Activated naive CD8-positive, alpha-beta T cell treated with anti-CD3 and anti-CD28 coated beads, Interleukin-2, amount 50 U/mL, for 24 hours (primary cell): ENCODE results near the gene OPN1SW.

Experiments used
- ATAC-seq: fragments of 150-1000 bp; cut with Tn5 transposase; one replicate; pipeline ENCODE4 v1.10.0; 2021
- DNase-seq: peaks from one replicate; pipeline ENCODE4 v3.0.0; 2021
- H3K27ac Mint-ChIP-seq: one replicate; pipeline ENCODE4 v1.8.0; 2021; ENCODE audit warnings: mild to moderate bottlenecking, mixed read lengths
- H3K27me3 Mint-ChIP-seq: one replicate; pipeline ENCODE4 v1.8.0; 2021; ENCODE audit warnings: mixed read lengths
- H3K36me3 Mint-ChIP-seq: one replicate; pipeline ENCODE4 v1.8.0; 2021; ENCODE audit warnings: low read depth, mixed read lengths
- H3K4me1 Mint-ChIP-seq: one replicate; pipeline ENCODE4 v1.8.0; 2021; ENCODE audit warnings: mixed read lengths
- H3K4me3 Mint-ChIP-seq: one replicate; pipeline ENCODE4 v1.8.0; 2021; ENCODE audit warnings: mild to moderate bottlenecking, moderate library complexity, mixed read lengths
- H3K9me3 Mint-ChIP-seq: one replicate; pipeline ENCODE4 v1.8.0; 2021; ENCODE audit warnings: mixed read lengths

Gene OPN1SW

DNA sequence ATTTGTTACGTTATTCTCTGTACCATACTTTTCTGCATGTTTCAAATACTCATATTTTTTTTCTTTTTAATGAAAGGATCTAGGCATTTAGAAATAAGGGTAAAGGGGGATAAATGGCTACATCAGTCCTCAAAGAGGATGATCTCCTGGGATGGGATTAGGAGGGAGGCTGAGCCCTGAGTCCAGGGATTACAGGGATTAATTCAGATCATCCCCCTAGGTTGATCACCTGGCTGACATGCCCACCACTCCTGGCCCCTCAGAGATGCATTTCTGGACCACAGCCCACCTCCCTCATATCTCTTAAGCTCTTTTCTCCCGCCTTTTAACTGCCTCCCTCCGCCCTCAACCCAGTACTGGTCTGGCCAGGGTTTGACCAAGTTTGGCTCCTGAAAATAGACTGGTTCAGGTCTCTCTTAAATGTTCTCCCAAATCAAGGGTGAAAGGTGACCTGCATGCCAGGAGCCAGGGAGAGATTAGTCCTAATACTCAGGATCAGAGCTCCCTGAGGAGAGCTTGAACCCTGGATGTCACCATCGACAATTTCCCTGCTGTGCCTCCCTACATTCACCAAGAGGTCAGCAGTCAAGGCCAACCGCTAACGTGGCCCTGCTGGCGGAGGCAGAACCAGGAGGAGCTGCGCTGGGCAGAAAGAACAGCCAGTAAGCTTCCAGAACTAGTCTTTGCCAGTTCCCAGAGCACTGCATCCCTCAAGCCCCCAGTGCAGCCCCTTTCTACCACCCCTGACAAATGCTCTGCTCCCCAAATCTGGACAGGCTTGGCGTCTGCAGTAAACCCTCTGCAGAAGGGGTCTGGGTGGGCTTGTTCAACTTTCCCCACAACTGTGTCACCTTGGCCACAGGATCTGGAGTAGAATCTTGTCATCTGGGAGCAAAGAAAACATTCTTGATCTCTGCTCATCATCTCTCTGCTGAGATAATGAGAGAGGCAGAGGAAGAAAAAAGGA, 13.1 kb upstream of the OPN1SW start:
- Mint-ChIP-seq H3K4me3 (no peak overlapping the region), H3K27me3 (peaks cover 10% of the 10 kb centered on the region), H3K9me3 (no peaks in the 10 kb centered on the region), H3K36me3 (no peaks in the 10 kb centered on the region), H3K4me1 (peaks cover 6% of the 10 kb centered on the region), H3K27ac (no peak overlapping the region)
- DNase-seq (no peak), ATAC-seq (no peak)

DNA sequence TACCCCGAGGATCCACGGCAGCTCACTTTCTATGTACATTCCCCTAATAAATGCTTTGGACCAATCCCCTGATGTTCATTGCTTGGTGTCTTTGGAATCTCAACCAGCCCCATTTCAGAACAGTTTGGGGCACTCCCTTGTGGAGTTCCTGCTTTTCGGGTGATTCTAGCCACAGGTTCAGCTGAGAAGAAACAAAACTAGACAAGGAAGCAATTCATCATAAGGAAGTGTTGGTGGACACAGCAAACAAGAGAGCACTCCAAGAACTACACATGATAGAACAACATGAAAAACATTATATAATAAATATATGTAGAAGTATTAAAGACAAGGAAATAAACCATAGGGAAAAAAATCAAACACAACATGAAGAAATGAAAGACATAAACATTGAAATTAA, 10.1 kb upstream of the OPN1SW start:
- no peak for ATAC-seq
- Mint-ChIP-seq H3K4me1 (peaks cover 6% of the 10 kb centered on the region), H3K36me3 (no peaks in the 10 kb centered on the region), H3K9me3 (no peaks in the 10 kb centered on the region), H3K4me3 (no peak overlapping the region), H3K27ac (no peak overlapping the region), H3K27me3 (peaks cover 10% of the 10 kb centered on the region)
- no peak for DNase-seq

DNA sequence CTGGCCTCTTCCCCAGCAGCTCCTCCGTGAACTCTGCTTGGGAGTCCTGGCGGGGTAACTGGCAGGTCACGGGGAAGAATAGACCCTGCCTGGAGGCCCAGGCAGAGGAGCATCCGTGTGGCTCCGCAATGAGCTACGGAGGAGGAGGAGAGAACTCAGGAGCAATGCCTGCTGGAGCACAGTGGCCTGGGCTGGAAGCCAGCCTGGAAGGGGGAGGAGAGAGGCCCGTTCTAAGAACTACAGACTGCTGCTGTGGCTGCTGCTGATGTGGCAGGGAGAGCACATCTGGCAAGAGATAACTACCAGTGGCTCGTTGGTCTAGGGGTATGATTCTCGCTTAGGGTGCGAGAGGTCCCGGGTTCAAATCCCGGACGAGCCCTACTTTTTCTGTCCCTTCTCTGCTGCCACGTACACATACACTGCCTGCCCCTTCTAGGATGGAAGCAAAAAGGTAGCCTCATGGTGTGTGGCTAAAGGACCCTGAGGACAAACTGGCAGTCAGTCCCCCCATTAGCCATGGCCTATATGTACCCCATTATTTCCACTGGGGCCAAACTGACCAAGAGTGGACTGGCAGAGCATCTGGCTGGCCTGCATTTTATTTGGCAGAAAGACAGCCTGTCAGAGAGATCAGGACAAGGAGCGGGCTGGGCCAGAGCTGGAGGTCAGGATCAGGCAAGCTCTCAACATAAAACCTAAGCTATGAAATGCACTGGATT, 7.7 kb upstream of the OPN1SW start:
- H3K9me3 Mint-ChIP-seq, result no peaks in the 10 kb centered on the region
- H3K4me3 Mint-ChIP-seq, result no peak overlapping the region
- DNase-seq (peak; percentile 25), ATAC-seq (peak; percentile 75)
- peaks cover 2% of the 10 kb centered on the region for H3K27me3 Mint-ChIP-seq
- no peaks in the 10 kb centered on the region for H3K4me1 Mint-ChIP-seq
- peak overlapping the region; percentile 53 for H3K27ac Mint-ChIP-seq
- peaks cover under 1% of the 10 kb centered on the region for H3K36me3 Mint-ChIP-seq

DNA sequence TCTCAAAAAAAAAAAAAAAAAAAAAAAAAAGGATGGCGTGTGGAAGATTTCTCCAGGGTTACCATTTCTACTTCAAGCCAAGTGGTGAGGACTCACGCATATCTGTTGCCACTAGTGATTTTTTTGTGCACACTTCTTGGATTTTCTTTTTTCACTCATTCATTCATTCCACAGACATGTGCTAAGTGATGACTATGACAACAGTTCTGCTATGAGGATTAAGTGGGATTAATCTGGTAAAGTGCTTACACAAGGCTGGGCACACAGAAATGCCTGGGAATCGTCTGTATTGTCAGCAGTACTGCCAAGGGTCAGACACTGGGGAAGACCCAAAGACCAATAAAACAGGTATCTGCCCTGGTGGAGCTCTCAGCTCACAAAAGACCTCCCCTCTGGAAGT, 6.3 kb upstream of the OPN1SW start:
- H3K27me3 Mint-ChIP-seq, result no peaks in the 10 kb centered on the region
- peaks cover 7% of the 10 kb centered on the region for H3K36me3 Mint-ChIP-seq
- ATAC-seq (no peak), DNase-seq (no peak)
- no peak overlapping the region for H3K4me3 Mint-ChIP-seq
- H3K9me3 Mint-ChIP-seq, result peaks cover 13% of the 10 kb centered on the region
- H3K4me1 Mint-ChIP-seq, result peaks cover 14% of the 10 kb centered on the region
- no peak overlapping the region for H3K27ac Mint-ChIP-seq

DNA sequence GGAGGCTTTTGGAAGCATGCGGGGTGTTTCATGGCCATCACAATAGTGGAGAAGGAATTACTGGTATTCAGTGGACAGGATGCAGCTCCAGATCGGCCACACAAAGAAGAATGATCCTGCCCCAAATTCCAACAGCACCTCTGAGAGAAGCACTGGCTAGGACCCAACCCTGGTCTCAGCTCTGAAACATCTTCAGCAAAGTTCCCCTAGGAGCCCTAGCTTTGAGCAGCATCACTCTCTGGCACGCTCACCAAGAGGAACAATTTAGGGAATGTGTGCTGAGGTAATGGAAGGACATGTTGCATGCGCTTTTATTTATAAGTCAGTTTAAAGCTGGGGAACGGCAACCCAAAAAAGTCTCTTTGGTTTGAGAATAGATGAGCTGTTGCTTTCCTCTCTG, 5.5 kb upstream of the OPN1SW start:
- Mint-ChIP-seq H3K27ac (no peak overlapping the region), H3K9me3 (peaks cover 16% of the 10 kb centered on the region), H3K4me3 (no peak overlapping the region), H3K4me1 (peaks cover 20% of the 10 kb centered on the region), H3K36me3 (peaks cover 9% of the 10 kb centered on the region), H3K27me3 (no peaks in the 10 kb centered on the region)
- no peak for DNase-seq
- ATAC-seq, result no peak

DNA sequence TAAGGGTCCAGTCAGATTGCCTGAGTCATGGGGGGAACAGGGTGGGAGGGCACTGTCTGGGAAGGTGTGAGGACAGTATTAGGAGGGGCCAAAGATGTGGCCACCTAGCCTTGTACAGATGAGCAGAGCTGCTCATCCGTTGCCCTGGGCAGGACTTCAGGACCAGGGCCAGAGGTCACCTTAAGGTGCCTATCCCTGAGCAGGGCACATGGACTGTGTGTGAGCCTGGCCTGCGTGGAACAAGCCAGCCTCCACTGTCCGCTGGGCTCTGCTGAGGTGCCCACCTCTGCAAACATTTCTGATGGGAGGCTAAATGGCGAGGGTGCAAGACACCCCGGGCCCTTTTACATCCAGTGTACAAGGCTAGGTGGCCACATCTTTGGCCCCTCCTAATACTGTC, 3.4 kb upstream of the OPN1SW start:
- Mint-ChIP-seq H3K27me3 (no peaks in the 10 kb centered on the region), H3K4me3 (no peak overlapping the region), H3K4me1 (peaks cover 20% of the 10 kb centered on the region), H3K9me3 (peaks cover 16% of the 10 kb centered on the region), H3K36me3 (peaks cover 19% of the 10 kb centered on the region), H3K27ac (no peak overlapping the region)
- no peak for DNase-seq
- ATAC-seq, result no peak

DNA sequence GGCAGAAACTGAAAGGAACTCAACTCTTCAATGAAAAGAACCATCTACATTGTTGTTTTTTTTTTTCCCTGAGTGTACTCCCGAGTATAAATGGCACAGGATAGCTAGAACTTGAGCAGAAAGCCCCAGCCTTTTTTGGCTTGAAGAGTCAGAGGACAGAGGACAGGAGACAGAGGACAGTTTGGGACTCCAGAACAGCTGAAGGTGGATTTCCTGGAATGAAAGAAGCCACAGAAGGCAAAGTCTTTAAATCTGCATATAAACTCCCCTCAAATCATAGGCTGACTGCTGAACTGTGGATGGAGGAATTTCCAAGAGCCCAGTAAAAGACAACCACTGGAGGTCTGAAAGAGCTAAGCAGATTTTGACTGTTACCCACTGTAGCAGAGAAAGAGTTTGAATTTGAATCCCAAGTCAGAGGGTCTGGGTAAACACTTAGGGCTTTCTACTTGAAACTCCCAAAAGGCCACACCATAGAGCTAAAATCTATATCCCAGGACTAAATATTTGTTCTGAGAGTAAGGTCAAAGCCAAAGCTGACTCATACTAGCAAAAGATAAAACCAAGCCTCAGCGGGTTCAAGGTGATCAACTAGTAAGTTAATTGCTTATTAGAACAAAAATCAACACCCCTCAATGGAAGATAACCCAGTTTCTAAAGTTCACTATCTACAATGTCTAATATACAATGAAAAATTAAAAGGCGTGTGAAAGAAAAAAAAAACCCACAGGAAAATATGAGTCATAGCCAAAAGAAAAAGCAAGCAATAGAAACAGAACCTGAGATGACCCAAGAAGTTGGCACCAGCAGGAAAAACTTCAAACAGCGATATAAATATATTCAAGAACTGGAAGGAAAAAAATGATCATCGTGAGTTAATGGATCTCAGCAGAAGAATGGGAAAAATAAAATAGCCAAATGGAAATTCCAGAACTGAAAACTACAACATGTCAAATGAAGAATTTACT, 1.8 kb upstream of the OPN1SW start:
- H3K36me3 Mint-ChIP-seq, result peaks cover 29% of the 10 kb centered on the region
- no peak overlapping the region for H3K4me3 Mint-ChIP-seq
- no peak for ATAC-seq

DNA sequence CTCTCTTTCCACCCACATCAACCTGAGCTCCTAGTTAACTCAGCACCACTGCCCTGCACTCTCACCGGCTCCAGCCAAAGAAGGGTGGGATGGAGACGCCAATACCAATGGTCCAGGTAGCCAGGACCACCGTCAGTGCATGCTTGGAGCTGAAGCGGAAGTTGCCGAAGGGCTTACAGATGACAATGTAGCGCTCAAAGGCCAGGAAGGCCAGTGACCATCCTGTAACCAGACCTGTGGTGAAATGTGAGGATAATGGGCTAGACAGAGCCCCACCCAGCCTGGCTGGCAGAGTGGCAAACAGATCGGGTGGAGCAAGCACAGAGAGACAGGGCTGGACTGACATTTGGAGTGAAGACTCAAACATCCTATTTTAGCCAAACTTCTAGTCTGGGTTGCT, 673 bp downstream of the OPN1SW start:
- no peak for DNase-seq
- Mint-ChIP-seq H3K36me3 (peaks cover 50% of the 10 kb centered on the region), H3K4me3 (no peak overlapping the region), H3K9me3 (peaks cover 16% of the 10 kb centered on the region), H3K4me1 (peaks cover 20% of the 10 kb centered on the region), H3K27me3 (no peaks in the 10 kb centered on the region), H3K27ac (no peak overlapping the region)
- peak; percentile 3 for ATAC-seq

More for the DNA sequence above, 1.8 kb upstream of the OPN1SW start:
- no peaks in the 10 kb centered on the region for H3K27me3 Mint-ChIP-seq
- peak overlapping the region; percentile 72 for H3K27ac Mint-ChIP-seq
- H3K4me1 Mint-ChIP-seq, result peaks cover 20% of the 10 kb centered on the region
- H3K9me3 Mint-ChIP-seq, result peaks cover 16% of the 10 kb centered on the region
- DNase-seq, result no peak

DNA sequence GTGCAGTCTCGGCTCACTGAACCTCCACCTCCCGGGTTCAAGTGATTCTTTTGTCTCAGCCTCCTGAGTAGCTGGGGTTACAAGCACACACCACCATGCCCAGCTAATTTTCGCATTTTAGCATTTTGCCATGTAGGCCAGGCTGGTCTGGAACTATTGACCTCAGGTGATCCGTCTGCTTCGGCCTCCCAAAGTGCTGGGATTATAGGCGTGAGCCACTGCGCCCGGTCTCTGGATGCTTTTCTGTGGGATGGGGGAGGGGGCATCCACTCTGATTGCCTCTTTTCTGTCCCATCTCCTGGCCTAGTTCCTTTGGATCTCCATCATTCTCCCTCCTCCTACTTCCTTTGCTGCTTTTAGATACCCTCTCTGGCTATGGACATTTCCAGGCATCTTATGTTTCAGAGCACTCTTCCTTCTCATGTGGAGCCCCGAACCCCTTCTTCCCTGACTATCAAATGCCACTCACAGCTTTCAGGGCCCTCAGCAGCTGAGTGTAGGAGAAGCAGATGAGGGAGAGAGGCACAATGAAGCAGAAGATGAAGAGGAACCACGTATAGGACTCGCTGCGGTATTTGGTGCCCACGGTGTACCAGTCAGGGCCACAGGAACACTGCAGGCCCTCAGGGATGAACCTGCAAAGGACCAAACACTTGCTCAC, 1.4 kb downstream of the OPN1SW start:
- no peak overlapping the region for H3K4me3 Mint-ChIP-seq
- H3K4me1 Mint-ChIP-seq, result peaks cover 20% of the 10 kb centered on the region
- DNase-seq (no peak), ATAC-seq (peak; percentile 7)
- peaks cover 16% of the 10 kb centered on the region for H3K9me3 Mint-ChIP-seq
- H3K36me3 Mint-ChIP-seq, result peaks cover 54% of the 10 kb centered on the region
- no peaks in the 10 kb centered on the region for H3K27me3 Mint-ChIP-seq
- H3K27ac Mint-ChIP-seq, result no peak overlapping the region

DNA sequence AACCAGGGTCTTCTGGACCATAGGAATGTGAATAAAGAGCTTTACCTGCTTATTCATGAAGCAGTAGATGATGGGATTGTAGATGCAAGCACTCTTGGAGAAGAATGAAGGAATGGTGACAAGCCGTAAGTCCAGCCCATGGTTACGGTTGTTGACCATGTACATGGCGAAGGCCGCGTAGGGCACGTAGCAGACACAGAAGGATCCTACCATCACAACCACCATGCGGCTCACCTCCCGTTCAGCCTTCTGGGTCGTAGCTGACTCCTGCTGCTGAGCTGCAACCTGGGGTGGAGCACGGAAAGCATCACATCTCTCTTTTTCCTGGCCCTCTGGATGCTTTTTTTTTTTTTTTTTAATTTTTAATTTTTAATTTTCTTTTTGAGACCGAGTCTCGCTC, 2.0 kb downstream of the OPN1SW start:
- Mint-ChIP-seq H3K4me1 (peaks cover 20% of the 10 kb centered on the region), H3K4me3 (no peak overlapping the region), H3K27ac (no peak overlapping the region), H3K36me3 (peaks cover 59% of the 10 kb centered on the region), H3K27me3 (no peaks in the 10 kb centered on the region), H3K9me3 (peaks cover 16% of the 10 kb centered on the region)
- DNase-seq (no peak), ATAC-seq (no peak)

DNA sequence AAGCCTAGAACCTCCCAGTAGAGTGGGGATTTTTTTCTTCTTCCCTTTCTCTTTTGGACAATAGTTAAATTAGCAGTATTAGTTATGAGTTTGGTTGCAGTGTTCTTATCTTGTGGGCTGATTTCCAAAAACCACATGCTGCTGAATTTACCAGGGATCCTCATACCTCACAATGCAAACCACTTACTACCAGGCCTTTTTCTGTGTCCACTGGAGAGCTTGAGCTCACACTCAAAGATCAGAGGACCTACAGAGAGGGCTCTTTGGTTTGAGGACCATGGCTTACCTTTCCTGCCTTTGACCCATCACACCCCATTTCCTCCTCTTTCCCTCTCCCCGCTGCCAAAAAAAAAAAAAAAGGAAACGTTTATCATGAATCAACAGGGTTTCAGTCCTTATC, 5.4 kb downstream of the OPN1SW start:
- DNase-seq, result no peak
- no peak for ATAC-seq
- Mint-ChIP-seq H3K9me3 (no peaks in the 10 kb centered on the region), H3K36me3 (peaks cover 70% of the 10 kb centered on the region), H3K4me3 (no peak overlapping the region), H3K27me3 (no peaks in the 10 kb centered on the region), H3K4me1 (no peaks in the 10 kb centered on the region), H3K27ac (no peak overlapping the region)

DNA sequence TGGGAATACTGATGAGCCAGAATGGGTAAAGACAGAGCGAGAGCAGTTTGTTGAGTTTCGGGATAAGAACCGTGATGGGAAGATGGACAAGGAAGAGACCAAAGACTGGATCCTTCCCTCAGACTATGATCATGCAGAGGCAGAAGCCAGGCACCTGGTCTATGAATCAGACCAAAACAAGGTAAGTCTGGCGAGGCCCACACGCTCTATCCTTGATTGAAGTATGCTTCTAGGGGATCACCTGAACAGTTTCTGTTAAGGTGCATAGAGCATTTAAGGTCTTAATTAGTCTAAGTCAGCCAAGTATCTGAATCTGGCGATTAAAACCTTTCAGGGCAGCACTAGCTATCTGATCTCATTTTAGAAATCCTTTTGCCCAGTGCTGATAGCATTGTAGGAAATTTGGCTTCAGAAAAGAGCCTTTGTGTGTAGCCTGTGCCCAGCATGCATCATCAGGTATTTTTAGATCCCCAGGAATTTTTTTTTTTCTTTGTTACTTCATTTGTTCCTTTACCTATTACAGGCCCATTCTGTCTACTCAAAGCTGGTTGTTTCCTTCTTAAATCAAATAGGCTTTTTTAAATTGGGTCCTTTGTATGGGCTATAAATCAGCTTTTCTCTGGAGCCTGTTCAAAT, 8.0 kb downstream of the OPN1SW start:
- no peaks in the 10 kb centered on the region for H3K9me3 Mint-ChIP-seq
- H3K27me3 Mint-ChIP-seq, result no peaks in the 10 kb centered on the region
- no peak for DNase-seq
- no peaks in the 10 kb centered on the region for H3K4me1 Mint-ChIP-seq
- no peak for ATAC-seq
- H3K4me3 Mint-ChIP-seq, result no peak overlapping the region
- H3K27ac Mint-ChIP-seq, result no peak overlapping the region
- H3K36me3 Mint-ChIP-seq, result peaks cover 60% of the 10 kb centered on the region

DNA sequence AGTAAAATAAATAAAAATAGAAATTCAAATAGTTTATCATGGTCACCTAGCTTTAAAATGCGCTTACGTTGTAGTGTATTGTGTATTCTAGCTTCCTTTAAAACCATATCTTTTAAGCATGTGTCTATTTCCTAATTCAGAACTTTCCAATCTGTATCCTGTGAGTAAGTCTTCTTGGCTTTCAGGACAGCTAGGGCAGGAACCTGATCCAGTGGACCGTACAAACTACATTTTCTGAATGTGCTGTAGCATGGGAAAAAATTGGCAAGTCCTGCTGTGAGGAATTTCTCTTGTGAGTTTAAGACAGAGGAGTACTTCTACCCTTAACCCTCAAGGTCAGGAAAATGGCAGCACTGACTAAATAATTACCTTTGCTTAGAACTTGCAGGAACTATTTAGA, 12.1 kb downstream of the OPN1SW start:
- DNase-seq (no peak), ATAC-seq (no peak)
- Mint-ChIP-seq H3K36me3 (peaks cover 47% of the 10 kb centered on the region), H3K9me3 (no peaks in the 10 kb centered on the region), H3K4me1 (no peaks in the 10 kb centered on the region), H3K27me3 (no peaks in the 10 kb centered on the region), H3K4me3 (no peak overlapping the region), H3K27ac (no peak overlapping the region)
